SH-SY5Y (cell line): ENCODE results near the gene TFEB.

Source experiments
- GATA2 ChIP-seq: IDR thresholded peaks from 2 replicates; pipeline ENCODE4 v1.6.1; 2011; ENCODE audit warnings: mild to moderate bottlenecking, low read depth, low read length
- GATA3 ChIP-seq: IDR thresholded peaks from 2 replicates; pipeline ENCODE4 v1.6.1; 2011; ENCODE audit warnings: low read depth, mild to moderate bottlenecking, low read length, moderate library complexity

DNA sequence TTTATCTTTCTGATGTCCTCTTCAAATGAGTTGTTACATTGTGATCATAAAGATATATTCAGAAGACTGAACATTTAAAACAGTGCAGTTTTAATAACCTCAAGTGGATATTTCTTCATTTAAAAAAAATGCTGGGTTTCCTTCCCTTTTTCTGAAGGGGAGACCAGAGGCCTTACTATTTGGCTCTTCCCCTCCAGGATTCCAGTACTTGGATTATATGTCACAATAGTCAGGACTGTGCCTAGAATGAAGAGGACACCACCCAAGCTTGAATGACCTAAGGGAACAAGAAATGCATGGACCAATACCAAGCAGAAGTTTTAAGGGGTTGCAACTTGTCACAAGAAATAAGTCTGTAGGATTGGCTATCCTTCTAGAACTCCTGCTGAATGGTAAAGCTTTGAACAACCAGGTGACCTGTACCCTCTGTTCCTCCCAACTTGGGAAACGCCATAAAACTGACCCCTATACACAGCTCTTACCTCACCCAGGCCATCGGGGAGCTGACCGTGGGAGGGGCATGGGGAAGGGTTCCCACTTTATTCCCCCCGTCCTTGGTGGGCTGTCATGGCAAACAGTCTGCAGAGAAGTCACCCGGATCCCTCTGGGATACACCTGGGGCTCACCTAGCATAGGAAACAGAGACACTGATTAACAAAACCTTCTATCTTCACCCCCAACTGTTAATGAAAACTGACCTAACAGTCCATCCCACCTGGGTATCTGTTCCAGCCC is 42.3 kb upstream of the TFEB start:
- TF ChIP-seq GATA2 (no peak), GATA3 (no peak)
